HepG2 (cell line): ENCODE data around the gene UBXN1. TPM values are rescaled to one million over a fixed set of nuclear protein-coding genes. Genes with fewer than 3 reads are reported as not detected.

Source experiments
- ESRRA ChIP-seq: sonication (generic); formaldehyde crosslinking; IDR thresholded peaks from 2 replicates; pipeline ENCODE4 v1.5.1; 2020; ENCODE audit warnings: mild to moderate bottlenecking, low read depth, missing genetic modification reagents
- FUBP1 ChIP-seq: sonication (generic); formaldehyde crosslinking; IDR thresholded peaks from 2 replicates; pipeline ENCODE4 v1.5.1; 2020; ENCODE audit warnings: missing genetic modification reagents, mild to moderate bottlenecking, borderline replicate concordance
- GATAD2A ChIP-seq: IDR thresholded peaks from 2 replicates; pipeline ENCODE4 v1.6.1; 2016
- HNF4A ChIP-seq: sonication (generic); formaldehyde crosslinking; IDR thresholded peaks from 2 replicates; pipeline ENCODE4 v1.4.0; 2020; ENCODE audit warnings: missing genetic modification reagents
- HNF4G ChIP-seq, 2 experiments: sonication (generic) in 1 of 2; formaldehyde crosslinking in 1 of 2; IDR thresholded peaks; 2 replicates each; pipeline versions ENCODE4 v1.4.0 to v1.6.1; 2011 to 2020; ENCODE audit warnings: borderline replicate concordance in 2 of 2, low read depth in 2 of 2, mild to moderate bottlenecking in 2 of 2, low read length in 1 of 2, missing genetic modification reagents in 1 of 2, moderate library complexity in 1 of 2
- JARID2 ChIP-seq: sonication (generic); formaldehyde crosslinking; IDR thresholded peaks from 2 replicates; pipeline ENCODE4 v1.8.1; 2023; ENCODE audit warnings: missing genetic modification reagents, inconsistent platforms; ENCODE audit not compliant: insufficient replicate concordance
- KAT8 ChIP-seq: IDR thresholded peaks from 2 replicates; pipeline ENCODE4 v1.6.1; 2016; ENCODE audit warnings: missing genetic modification reagents, missing compliant biosample characterization
- KLF12 ChIP-seq: sonication (generic); formaldehyde crosslinking; IDR thresholded peaks from 2 replicates; pipeline ENCODE4 v1.4.0; 2020; ENCODE audit warnings: missing genetic modification reagents, borderline replicate concordance
- NFAT5 ChIP-seq: sonication (generic); formaldehyde crosslinking; IDR thresholded peaks from 2 replicates; pipeline ENCODE4 v1.4.0; 2020; ENCODE audit warnings: missing genetic modification reagents
- NFE2 ChIP-seq: sonication (generic); formaldehyde crosslinking; IDR thresholded peaks from 2 replicates; pipeline ENCODE4 v1.4.0; 2020; ENCODE audit warnings: missing genetic modification reagents
- PRPF4 ChIP-seq: fragments of 200-400 bp; formaldehyde crosslinking; IDR thresholded peaks from 2 replicates; pipeline ENCODE4 v1.6.1; 2016; ENCODE audit warnings: low read length, low read depth; ENCODE audit not compliant: poor library complexity, severe bottlenecking
- SMAD9 ChIP-seq: sonication (generic); formaldehyde crosslinking; IDR thresholded peaks from 2 replicates; pipeline ENCODE4 v1.5.1; 2020; ENCODE audit warnings: mild to moderate bottlenecking, missing genetic modification reagents
- SPEN ChIP-seq: sonication (generic); formaldehyde crosslinking; IDR thresholded peaks from 2 replicates; pipeline ENCODE4 v1.5.1; 2020; ENCODE audit warnings: low read depth, mild to moderate bottlenecking, missing genetic modification reagents
- ZC3H13 ChIP-seq: sonication (generic); formaldehyde crosslinking; IDR thresholded peaks from 2 replicates; pipeline ENCODE4 v1.8.1; 2023; ENCODE audit warnings: mild to moderate bottlenecking, missing genetic modification reagents, moderate library complexity
- ZFAT ChIP-seq: sonication (generic); formaldehyde crosslinking; conservative IDR thresholded peaks from 2 replicates; pipeline ENCODE4 v1.8.1; 2023; ENCODE audit warnings: missing genetic modification reagents, inconsistent platforms
- ZNF34 ChIP-seq: sonication (generic); formaldehyde crosslinking; IDR thresholded peaks from 2 replicates; pipeline ENCODE4 v1.4.0; 2020; ENCODE audit warnings: mild to moderate bottlenecking, missing genetic modification reagents, borderline replicate concordance
- ZNF501 ChIP-seq: sonication (generic); formaldehyde crosslinking; IDR thresholded peaks from 2 replicates; pipeline ENCODE4 v1.5.1; 2020; ENCODE audit warnings: mild to moderate bottlenecking, moderate library complexity, missing genetic modification reagents
- ZNF761 ChIP-seq: sonication (generic); formaldehyde crosslinking; conservative IDR thresholded peaks from 2 replicates; pipeline ENCODE4 v1.4.0; 2020; ENCODE audit warnings: mild to moderate bottlenecking, missing genetic modification reagents
- ZSCAN29 ChIP-seq: sonication (generic); formaldehyde crosslinking; conservative IDR thresholded peaks from 2 replicates; pipeline ENCODE4 v1.4.0; 2020; ENCODE audit warnings: mild to moderate bottlenecking, missing genetic modification reagents
- ZSCAN5A ChIP-seq: sonication (generic); formaldehyde crosslinking; IDR thresholded peaks from 2 replicates; pipeline ENCODE4 v1.8.0; 2022; ENCODE audit warnings: mild to moderate bottlenecking, missing genetic modification reagents, borderline replicate concordance
- polyA plus RNA-seq, 8 experiments: library from polyadenylated mRNA; depleted of rRNA in 3 of 8; stranded (reverse) in 7 of 8; unstranded in 1 of 8; fragments of >200 nt; fragmentation: Illumina TruSeq in 4 of 8; extraction: Trizol in 4 of 8; gene quantifications; 2 replicates each; pipeline versions ENCODE4 v1.2.1 to v1.2.3, GENCODE V29; 2011 to 2016; ENCODE audit warnings: low read depth in 4 of 8, missing spikeins in 1 of 8, mixed read lengths in 1 of 8; ENCODE audit not compliant: insufficient read depth in 1 of 8
- total RNA-seq, 5 experiments: library from RNA; depleted of rRNA; stranded (reverse); fragments of >200 nt; fragmentation: Illumina TruSeq; extraction: Trizol; gene quantifications; 2 replicates each; pipeline ENCODE4 v1.2.3, GENCODE V29; 2016; ENCODE audit warnings: low read depth in 1 of 5

Gene UBXN1
- total and polyA plus RNA-seq, 2 of the 13 experiments (the other 11 are each of a cell fraction or from before 2014, with no cell fraction given), result 47.5 to 52.4 TPM

DNA sequence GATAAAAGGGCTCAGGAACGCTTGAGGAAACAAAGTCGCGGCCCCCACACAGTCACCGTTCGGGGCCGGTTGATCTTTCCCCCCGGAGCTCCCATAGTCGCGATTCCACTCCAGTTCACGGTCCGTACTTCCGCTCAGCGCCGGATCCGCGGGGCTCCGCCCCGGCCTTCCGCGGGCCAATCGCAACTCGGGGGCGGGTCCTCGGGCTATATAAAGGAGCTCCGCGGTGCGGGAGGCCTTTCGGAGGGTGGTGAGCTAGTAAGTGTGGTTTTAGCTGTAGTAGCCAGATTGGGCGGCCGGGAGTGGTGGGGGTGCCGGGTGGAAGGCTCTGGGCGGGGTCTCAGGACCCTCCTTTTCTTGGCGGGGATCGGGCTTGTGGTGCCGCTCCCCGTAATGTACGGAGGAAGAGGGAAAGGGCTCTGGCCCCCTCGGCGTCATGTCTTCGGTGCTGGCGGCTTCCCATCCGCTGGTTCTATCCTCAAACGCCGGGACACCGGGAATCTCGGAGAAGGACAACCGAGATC is 13.7 kb downstream of the UBXN1 start, which contains the start of the genes C11orf98 and CSKMT (continued):
- TF ChIP-seq ZSCAN5A (CRISPR knock-in tag) (0 out of 2 replicates have a peak, but pooled peaks have one; percentile 26), KLF12 (CRISPR knock-in tag) (0 out of 2 replicates have a peak, but pooled peaks have one; percentile 82), ZFAT (CRISPR knock-in tag) (no peak; the same call in 1 of the 2 replicates), GATAD2A (CRISPR knock-in tag) (0 out of 2 replicates have a peak, but pooled peaks have one; percentile 27), HNF4G (IDR thresholded peaks at IDR 0.05; ENCODE audit: borderline replicate concordance, low read depth, low read length) (peak; percentile 28; the same call in 1 of the 2 replicates), HNF4G (CRISPR knock-in tag; IDR thresholded peaks at IDR 0.05; ENCODE audit: borderline replicate concordance, low read depth) (no peak), ZNF34 (CRISPR knock-in tag) (peak; percentile 96; the same call in 1 of the 2 replicates), ZNF501 (peak; percentile 91), HNF4A (CRISPR knock-in tag) (0 out of 2 replicates have a peak, but pooled peaks have one; percentile 28), NFAT5 (no peak), SMAD9 (CRISPR knock-in tag) (peak; percentile 29; the same call in 1 of the 2 replicates), ESRRA (CRISPR knock-in tag) (peak; percentile 58), NFE2 (CRISPR knock-in tag) (no peak), SPEN (CRISPR knock-in tag) (peak; percentile 84), JARID2 (CRISPR knock-in tag) (peak; percentile 56), FUBP1 (CRISPR knock-in tag) (no peak), ZSCAN29 (no peak), PRPF4 (no peak), ZNF761 (CRISPR knock-in tag) (no peak), KAT8 (CRISPR knock-in tag) (peak; percentile 78), ZC3H13 (CRISPR knock-in tag) (peak; percentile 41; the same call in 1 of the 2 replicates)
